HG03064 (cell line): ENCODE data around the gene ABCG1.

Source experiments
- ATAC-seq: cut with Tn5 transposase; IDR thresholded peaks from one replicate; pipeline ENCODE4 v1.9.1; 2021; ENCODE audit warnings: low read depth; ENCODE audit not compliant: unreplicated experiment

ABCG1 gene

DNA sequence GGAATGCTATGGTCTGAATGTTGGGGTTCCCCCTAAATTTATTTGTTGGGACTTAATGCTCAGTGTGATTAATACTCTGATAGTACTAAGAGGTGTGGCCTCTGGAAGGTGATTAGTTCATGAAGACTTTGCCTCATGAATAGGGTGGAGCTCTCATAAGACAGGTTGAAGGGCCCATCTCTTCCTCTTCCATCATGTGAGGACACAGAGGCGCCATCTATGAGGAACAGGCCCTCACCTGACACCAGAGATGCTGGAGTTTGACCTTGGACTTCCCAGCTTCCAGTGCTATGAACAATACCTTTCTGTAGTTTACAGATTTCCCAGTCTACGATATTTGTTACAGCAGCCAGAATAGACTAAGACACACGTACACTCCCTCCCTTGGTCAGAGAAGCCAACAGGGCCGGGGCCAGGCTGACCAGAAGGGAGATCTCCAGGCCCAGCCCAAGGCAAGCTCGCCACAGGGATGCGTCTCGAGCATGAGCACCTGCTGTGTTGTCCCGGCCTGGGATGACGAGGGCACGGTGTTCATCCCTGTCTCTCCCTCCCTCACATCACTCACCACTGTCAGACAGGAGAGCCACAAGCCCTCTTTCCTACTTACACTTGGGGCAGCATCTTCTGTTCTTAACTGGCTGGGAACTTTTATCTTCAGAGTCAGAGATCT, 4.7 kb upstream of the ABCG1 start:
- no peak for ATAC-seq

DNA sequence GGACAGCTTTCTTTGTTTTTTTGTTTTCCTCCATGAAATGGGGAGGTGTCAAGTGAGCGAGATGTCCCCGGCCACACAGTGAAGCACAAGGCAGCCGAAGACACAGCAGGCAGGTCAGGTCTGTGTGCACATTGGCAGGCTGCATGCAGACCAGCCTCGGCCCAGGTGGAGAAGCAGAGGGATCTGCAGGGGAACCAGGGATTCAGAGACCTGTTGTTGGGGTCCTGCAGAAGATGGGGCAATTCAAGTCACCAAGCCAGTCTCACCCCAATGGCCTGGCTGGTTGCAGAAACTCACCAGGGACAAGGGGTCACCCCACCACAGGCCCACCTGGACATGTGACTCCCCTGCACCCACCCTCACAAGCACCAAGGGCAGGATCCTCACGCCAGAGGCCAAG, 4.0 kb upstream of the ABCG1 start:
- ATAC-seq: no peak

DNA sequence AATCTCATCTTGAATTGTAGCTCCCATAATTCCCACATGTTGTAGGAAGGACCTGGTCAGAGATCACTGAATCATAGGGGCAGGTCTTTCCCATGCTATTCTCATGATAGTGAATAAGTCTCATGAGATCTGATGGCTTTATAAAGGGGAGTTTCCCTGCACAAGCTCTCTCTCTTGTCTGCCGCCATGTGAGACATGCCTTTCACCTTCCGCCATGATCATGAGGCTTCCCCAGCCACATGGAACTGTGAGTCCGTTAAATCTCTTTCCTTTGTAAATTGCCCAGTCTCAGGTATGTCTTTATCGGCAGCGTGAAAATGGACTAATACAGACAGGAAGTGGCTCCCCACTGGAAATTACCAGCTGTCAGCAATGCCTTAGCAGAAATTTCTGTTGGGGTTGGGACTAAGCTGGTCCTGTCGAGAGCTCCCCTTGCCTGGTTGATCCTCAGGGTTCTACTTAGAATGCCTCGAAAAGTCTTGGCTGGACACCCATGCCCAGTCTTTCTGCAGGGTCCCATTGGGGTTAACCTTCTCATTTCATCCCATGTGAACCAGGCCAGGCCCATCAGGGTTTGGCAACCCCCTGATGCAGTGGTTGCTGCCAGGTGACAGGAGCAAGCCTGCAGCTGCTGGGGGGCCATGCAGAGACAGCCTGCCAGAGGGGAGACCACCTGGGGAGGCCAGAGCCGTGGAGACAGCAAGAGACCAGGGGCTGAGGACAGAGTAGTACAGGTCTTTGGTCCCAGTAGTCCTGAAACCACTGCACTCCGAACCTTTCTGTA, 2.8 kb upstream of the ABCG1 start:
- ATAC-seq: no peak

DNA sequence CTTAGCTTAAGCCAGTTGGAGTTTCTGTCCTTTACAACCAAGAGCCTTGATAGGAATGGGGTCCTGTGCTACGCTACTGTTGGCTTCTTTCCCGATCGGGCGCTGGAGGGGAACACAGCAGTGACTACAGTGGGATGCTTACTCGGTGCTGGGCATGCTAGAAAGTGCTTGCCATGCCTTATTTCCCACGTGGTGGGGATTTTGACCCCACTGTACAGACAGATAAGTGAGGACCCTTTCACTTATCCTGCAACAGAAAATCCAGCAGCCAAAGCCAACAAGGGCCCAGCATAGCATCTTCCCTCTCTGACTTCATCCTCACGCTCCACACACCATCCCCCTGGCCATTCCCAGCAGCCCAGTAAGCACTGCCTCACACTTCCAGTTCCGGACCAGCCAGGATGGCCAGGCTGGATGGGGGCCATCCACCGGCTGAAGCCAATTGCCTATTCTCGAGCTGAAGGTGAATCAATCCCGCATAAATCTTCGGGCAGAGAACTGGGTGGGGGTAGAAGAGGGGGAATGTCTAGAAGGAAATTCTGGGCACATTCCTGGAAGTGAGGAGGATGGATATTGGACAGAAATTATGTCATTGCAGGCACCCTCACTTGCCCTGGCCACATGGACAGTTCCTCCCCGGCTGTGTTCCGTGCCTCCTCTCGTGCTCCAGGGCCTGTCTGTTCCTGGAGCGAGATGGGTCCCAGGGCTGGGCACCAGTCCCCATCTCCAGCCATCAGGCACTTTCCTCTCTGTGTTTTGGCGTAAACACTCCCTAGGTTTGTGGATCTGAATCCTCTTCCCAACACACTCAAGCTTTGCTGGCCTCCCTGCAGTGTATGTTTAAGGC, 2.0 kb upstream of the ABCG1 start:
- ATAC-seq: no peak

DNA sequence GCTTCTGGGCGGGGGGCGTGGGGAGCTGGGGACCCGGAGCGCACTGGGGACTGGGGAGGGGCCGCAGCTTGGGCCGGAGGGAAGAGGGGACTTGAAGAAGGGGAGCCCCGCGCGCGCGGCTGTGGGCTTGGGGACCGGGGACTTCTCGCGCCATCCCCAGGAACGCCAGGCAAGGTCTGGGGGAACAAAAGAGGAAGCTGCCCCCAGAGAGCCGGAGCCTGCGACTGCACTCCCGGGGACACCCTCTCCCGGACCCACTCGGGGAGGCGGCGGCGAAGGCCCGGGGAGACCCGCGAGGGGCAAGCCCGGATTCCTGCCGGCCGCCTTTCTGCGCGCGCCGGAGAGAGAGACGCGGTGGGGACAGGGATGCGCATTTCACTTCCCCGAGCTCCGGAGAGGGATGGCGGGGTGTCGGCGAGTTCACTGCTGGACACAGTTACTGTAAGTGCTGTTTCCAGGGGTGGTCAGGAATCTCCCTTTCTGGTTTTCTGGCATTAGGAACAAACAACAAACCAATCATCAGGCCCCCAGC, 732 bp downstream of the ABCG1 start:
- ATAC-seq: no peak

DNA sequence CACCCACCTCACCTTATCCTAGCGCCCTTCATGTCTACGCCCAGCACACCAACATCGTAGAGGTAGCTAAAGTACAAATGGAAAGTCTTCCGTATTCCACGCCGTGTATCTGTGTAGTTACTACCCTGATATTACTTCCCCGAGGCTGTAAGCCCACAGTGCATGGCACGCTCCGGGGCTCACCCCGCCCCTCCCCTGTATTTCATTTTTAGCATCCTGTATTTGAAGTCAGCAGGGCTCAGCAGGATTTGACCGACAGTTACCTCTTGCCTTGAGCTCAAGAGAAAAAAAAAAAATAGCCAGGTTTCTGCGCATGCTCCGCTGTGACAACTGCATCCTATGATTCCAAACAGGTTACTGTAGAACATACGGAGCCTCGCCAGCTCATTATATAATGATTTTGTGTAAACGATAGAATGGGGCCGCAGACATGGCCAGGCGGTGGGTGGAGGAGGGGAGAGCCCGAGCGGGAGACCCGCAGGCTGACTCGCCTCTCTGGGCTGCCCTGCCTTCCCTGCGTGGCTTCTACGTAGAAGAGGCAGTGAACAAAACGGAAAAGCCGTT, 1.3 kb downstream of the ABCG1 start:
- no peak for ATAC-seq

DNA sequence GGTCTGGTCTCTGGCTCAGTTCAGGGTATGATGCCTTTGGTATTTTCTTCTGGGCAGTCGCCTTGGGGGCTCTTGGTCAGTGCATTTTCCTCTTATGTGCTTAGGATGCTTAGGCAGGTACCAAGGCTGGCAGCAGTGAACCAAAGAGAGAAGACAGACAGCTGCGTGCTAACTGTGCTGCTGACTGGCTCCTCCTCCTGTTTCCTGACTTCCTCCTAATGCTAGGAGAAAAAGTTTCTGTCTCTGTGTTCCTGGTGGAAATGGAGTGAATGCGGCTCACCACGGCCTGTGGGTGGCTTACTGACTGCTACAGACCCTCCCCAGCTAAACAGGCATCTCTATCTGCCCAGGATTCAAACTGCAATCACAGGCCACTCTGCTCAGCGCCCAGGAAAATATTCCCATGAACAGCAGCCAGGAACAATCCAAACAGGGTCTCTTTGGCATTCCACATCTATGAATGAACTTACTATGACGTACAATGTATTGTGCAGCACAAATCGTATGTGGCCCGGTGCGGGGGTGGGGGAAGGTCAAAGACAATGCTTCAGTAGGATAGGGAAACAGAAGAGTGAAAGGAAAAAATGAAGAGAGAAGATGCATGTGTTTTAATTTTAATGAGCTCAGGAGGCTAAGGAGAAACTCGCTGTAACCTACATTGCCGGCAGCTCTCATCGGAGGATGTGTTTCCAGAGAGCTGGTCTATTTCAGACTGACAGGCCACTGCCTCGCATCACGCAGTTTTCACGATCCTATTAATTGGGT, 2.8 kb downstream of the ABCG1 start:
- no peak for ATAC-seq

DNA sequence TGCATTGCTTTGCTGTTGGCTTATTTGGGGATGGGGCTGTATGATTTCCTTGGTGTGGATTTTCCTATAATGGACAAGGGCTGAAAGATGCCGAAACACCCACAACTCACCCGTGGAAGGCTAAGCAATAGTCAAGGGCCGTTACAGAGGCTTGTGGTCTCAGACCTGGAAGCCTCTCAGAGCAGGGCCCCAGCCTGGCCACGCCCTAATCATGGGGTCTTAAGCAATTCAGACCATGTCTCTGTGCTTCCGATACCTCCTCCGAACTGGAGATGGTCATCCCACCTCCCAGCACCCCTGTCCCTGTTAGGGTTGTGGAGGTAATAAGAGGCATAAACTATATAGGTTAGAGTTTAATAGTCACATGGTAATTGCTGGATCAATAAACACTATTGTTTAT, 3.4 kb downstream of the ABCG1 start:
- ATAC-seq: no peak

DNA sequence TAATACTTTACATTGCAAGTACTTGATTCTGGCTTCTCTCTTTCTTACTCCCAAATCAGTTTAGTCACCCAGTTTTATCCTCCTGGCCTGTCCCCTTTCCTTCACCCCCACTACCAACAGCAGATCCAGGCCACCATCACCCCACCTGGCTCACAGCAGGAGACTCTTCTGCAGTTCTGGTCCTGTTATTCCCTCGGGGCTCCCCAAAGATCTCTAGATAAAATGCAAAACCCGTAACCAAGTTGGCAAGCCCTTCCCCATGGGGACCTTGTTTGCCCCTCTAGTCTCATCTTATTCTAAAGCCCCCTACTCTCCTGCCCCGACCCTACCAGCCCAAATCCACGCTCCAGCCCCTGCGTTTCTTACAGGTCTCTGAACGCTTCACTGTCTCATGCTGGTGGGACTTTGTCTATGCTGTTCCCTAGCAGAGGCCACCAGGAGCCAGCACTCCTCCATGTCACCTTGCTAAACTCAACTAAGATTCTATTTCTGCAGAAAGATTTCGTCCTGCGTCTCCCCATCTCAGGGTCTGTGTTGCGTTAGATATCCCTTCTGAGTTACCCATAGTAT, 4.0 kb downstream of the ABCG1 start:
- ATAC-seq: no peak

DNA sequence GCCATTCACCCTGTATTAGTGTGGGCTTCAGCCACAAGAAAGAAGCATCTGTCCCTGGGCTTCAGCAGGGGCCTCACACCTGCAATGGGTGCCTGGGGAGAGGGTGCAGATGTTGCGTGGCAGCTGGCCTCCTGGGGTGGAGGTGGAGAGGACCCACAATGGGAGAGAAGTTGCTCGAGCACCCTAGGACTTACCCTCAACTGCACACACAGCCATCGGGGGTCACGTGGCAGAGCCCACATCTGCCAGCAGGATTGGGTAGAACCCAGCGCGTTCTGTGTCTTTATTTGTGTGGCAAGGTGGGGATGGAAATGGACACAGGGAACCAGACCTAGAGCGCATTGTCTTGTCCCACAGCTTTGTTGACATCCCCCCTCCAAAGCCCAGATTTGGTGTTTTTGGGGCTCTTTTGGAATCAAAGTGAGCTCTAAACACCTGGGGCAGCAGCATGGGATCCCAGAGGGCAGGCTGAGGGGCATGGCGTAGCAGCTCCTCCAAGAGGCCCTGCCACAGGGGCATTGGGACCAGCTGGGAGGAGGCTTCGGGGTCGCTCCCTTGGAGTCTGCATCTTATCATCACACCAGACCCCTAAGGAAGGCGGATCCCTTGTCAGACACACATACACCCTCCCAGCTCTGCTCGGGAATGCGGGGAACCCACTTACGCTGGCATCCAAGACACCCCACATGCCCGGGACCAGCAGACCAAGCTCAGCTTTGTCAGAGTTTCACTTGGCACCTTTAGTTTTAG, 5.1 kb downstream of the ABCG1 start:
- ATAC-seq: no peak

DNA sequence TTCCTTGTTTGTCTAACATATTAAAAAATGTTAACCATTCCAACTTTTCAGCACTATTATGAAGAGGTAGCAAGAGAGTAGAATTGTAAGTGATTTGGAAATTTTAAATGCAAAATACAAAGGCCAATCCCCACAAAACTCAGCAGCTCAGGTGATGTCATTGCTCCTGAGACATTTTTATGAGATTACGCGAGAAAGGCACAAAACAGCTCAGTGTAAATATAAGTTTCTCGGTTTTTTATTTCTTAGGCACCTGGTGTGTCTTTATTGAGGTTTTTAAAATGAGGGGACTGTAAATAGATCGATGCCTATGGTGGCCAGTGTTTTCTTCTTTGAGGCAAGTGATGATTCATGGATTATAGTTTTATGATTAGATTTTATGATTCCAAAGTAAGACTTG, 6.1 kb downstream of the ABCG1 start:
- no peak for ATAC-seq

DNA sequence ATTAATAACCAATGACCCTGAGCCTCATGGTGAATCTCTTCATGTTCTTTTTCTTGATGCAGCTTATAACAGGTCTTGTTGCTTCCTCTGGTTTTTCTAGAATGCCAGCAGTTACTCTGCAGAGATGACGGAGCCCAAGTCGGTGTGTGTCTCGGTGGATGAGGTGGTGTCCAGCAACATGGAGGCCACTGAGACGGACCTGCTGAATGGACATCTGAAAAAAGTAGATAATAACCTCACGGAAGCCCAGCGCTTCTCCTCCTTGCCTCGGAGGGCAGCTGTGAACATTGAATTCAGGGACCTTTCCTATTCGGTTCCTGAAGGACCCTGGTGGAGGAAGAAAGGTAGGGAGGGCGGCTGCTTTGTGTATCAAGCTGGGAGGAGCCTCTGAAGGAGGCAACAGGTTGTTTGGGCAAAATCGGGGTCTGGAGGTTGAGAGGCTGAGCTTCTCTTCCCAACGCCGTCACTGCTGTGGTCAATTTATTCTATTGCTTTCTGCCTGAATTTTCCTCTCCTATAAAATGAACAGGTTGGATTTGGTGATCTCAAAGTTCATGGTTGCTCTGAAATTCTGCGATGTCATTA, 6.7 kb downstream of the ABCG1 start:
- no peak for ATAC-seq

DNA sequence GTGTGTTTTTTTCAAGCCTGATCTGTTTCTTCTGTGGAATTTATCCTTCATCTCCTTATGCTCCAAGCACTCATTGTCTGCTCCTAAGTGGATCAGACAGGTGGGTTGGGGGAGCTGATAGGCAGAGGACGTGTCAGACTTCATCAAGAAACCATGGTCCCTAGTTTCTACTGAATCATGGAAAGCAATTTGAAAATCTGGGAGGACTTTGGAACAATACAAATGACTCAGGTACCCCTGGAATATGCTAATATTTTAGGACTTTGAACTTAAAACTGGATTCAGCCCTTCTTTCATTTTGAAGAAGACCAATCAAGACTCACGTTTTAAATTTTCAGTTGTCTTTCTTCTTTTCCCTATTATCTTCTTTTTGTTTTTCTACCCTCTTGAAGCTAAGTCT, 7.7 kb downstream of the ABCG1 start:
- ATAC-seq: no peak

DNA sequence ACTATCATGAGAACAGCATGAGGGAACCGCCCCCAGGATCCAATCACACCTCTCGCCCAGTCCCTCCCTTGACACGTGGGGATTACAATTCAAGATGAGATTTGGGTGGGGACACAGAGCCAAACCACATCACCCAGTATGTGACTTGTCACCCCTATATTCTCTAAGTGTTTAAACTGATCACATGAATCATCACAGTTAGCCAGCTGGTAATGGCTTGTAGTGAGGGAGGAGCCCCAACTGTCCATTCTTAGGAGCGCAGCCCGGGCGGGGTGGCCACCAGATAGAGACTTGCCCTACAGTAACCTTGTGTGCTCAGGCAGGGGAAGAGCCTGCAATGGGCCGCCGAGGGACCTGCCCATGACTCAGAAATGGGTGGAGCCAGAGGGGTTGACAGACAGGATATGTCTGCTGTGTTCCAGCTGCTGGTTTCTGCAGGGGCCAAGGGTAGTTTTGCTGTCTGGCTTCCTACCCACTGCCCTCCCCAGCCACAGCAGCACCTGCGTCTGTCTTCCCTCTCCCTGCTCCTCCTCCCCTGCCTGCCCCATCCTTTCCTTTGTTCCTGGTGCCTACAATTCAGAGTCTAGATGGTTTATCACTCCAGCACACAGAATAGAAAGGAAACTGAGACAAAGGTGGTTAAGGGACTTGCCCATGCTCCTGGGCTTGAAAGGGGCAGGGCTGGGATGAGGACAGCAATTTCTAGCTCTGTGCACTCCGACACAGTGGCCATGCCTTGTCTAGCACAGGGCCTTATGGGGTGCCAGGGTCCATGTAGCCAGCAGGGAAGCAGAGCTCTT, 9.2 kb downstream of the ABCG1 start:
- ATAC-seq: peak; percentile 83

DNA sequence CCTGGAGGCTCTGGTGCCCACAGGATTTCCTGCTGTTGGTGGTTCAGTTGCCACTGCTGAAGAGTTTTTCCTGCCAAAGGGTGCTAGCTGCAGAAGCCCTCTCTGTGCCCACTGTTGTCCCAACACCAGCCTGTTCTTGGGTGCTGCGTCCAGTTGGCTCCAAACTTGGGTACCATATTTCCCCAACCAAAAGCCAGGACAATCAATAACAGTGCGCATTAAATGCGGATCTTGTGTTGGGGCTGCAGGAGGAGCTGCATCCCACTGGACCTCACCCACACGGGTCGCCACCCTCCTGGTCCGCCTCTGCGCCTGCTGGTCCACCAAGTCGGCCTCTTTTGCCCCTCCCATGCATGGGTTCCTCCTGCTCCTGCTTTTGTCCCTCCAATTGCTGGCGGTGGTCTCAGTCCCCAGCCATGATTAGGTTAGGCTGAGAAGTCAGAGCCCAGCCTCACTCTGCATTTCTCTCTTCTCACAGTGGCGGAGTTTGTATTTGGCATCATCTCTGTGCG, 9.8 kb downstream of the ABCG1 start:
- ATAC-seq: no peak

DNA sequence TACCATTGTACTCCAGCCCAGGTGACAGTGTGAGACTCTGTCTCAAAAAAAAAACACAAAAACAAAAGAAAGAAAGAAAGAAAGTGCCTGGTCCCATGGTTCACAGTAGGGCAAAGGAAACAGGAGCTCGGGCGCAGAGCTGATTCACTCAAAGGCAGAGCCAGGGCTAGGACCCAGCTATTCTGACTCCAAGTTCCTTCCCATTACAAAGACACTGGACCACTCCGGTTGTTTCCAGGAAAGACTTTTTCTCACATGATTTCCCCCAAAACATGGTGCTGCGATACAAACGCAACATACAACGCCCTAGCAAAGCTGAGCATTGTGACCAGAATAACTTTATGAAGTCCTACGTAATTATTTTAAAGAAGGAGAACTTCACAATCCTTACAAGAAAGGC, 10.7 kb downstream of the ABCG1 start:
- no peak for ATAC-seq

DNA sequence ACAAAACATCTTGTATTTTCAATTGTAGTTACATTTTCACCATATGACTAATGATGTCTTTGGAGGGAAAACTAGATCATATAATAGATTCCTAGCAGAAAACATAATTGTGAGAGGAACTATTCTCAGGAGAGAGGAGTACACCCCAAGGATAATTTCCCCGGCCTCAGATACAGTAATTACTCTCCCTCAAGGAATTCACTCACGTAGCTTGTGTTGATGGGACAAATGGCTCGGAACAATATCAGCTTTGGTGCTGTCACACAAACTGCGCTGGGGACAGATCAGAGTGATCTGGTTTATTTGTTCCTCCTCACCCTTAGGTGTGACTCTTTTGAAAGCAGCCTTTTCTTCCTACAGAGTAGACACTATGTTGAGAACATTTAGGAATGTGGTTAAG, 11.2 kb downstream of the ABCG1 start:
- no peak for ATAC-seq

DNA sequence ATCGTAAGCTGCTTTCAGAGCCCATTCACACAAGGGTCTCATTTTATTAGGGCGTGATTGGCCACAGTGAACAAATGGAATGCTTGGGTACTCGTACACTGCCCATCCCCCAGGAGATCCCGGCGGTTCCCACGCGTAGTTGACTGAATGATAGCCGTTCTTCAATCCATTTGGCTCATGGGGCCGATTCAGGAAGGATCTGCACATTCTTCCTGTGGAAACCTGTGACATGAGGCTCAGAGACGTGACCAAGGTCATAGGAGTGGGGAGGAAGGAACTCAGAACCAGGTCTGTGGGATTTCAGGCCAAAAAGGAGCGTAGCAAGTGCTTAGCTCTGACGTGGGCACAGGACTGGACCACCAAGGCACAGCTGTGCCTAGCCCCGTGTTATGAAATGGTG, 11.7 kb downstream of the ABCG1 start:
- ATAC-seq: no peak
